Stimulated activated CD4-positive, alpha-beta T cell treated with anti-CD3 and anti-CD28 coated beads, Interleukin-2, amount 100 ng/mL, for 4 hours (primary cell): ENCODE data around the gene HARS1.
A peak's percentile ranks its signal among the peaks of the same experiment; 100 is the strongest.
"Not testable (repeated sequence)": the region's sequence is repeated elsewhere in the genome, so short reads cannot be mapped to it uniquely, and the experiment has no call there.

Experiments used
- DNase-seq: peaks from one replicate; pipeline ENCODE4 v3.0.0-alpha.2; 2020; ENCODE audit warnings: low read depth

HARS1 gene

DNA sequence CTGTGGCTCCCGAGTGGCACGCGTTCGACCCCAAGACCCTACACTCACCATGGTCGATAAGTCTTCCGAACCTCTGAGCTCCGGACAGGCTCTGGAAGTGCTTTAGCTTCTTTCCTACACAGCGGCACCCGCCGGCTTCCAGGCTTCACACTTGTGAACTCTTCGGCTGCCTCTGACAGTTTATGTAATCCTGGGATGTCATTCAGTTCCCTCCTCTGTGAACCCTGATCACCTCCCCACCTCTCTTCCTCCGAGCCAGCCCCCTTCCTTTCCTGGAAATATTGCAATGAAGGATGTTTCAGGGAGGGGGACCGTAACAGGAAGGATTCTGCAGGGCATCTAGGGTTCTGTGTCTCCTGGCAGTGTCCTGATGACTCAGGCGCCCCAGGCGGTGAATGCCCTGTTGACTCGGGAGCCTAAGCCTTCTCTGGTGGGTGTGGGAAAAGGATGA lies 58.1 kb downstream of the HARS1 start, which contains the start of gene CD14:
Gene CD14, minus strand, starts transcription at position 155 of the 451 bp plus-strand sequence. Its CDS starts 104 bp downstream, at position 51.
- DNase-seq: no peak

DNA sequence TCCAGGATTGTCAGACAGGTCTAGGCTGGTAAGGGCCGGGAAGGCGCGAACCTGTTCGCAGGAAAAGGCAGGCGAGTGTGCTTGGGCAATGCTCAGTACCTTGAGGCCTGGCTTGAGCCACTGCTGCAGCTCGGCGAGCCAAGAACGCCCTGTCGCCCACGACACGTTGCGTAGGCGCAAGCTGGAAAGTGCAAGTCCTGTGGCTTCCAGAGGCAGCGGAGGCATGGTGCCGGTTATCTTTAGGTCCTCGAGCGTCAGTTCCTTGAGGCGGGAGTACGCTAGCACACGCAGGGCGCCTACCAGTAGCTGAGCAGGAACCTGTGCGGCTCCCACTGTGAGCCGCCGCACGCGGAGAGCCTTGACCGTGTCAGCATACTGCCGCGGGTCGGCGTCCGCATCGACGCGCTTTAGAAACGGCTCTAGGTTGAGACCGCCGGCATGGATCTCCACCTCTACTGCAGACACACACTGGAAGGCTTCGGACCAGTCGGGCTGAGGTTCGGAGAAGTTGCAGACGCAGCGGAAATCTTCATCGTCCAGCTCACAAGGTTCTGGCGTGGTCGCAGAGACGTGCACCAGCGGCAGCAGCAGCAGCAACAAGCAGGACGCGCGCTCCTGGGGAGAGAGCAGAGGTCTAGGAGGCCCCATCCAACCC lies 58.7 kb downstream of the HARS1 start:
- DNase-seq: peak; percentile 39

DNA sequence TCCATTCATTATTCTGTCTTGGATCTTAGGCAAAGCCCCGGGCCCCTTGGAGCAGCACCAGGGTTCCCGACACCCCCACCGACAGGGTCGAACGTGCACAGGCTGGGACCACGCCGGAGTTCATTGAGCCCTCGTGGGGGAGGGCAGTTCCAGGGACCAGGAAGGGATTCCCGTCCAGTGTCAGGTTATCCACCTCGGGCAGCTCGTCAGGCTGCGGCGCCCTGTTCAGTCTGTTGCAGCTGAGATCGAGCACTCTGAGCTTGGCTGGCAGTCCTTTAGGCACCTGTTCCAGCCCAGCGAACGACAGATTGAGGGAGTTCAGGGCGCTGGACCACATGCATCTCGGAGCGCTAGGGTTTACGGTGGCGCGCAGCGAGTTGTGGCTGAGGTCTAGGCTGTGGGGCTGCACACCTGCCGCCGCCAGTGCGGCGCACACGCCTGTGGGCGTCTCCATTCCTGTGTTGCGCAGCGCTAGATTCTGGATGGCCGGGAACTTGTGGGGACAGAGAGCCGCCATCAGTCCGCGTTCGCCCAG lies 59.3 kb downstream of the HARS1 start:
- DNase-seq: no peak

DNA sequence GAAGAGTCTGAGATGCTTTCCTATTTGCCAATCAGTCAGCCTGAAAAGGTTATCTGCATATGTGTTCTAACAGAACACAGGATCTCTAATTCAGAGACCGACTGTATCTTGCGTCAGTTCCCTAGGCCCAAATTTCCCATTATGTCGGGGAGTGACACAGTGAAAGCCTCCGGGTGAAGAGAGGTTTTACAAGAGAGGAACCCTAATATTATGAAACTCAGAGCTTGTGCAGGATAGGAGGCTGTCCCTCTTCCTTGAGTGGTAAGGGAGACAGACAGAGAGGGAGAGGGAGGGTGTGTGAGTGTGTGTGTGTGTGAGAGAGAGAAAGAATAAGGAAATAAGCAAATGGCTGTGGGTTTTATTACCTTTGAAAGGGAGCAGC lies 60.1 kb downstream of the HARS1 start:
- DNase-seq: no peak

DNA sequence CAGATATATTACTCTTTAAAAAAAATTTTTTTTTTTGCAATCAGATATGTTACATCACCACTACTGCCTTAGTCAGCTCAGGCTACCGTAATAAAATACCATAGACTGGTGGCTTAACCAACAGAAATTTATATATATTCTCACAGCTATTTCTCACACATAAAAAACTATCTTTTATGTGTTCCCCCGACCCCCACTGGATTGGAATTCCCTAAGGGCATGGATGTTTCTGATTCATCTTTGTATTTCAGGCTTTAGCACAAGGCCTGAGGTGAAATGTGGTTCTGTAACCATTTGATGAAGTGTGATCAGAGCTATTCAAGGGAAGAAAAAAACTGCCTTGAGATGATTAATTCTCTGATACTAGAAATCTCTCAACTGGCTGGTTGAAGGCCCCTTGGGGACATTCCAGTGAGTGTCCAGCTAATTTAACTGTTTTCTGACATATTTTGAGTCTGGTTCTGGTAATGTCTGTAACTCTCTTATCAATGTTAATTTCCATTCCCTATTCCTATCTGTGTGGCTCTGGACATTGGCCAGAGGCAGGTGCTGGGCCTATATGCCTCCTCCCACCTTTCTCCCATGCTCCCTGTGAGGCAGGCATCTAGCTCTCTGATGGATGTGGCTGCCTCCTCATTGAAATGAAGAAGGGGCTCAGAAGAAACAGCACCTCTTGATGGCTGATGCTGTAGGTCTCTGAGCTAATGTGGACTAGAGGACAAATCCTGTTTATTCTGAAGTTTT lies 60.7 kb downstream of the HARS1 start:
- no peak for DNase-seq

DNA sequence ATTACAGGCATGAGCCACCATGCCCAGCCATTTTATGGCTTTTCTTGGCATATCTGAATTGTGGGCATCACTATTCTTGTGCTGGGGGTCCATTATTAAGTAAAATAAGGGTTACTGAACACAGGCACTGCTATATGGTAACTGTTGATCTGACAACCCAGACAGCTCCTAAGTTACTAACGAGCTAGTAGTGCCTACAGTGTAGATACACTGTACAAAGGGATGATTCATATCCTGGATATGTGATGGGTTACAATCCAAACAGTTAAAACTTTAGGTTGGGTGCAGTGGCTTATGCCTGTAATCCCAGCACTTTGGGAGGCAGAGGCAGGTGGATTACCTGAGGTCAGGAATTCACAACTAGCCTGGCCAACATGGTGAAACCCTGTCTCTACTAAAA lies 62.5 kb downstream of the HARS1 start:
- no peak for DNase-seq

DNA sequence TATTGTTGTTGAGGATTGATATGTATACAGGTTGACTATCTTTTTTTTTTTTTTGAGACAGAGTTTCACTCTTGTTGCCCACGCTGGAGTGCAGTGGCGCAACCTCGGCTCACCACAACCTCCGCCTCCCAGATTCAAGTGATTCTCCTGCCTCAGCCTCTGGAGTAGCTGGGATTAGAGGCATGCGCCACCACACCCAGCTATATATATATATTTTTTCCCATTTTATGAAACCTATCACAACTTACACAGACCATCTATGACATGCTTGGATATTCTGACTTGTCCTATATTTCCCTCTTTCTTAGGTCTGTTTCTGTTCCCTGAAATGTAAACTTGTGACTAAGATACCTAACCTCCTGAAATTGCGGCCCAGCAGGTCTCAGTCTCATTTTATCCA lies 63.2 kb downstream of the HARS1 start:
- no peak for DNase-seq

DNA sequence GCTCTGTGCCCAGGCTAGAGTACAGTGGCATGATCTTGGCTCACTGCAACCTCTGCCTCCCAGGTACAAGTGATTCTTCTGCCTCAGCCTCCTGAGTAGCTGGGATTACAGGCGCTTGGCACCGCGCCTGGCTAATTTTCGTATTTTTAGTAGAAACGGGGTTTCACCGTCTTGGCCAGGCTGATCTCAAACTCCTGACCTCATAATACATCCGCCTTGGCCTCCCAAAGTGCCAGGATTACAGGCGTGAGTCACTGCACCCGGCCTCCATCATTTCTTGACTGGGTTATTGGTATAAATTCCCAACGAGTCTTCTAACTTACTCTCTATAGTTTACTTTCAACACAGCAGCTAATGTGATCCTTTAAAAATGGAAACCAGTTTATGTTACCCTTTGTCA lies 66.3 kb downstream of the HARS1 start:
- DNase-seq: not testable (repeated sequence)
